ENCODE results near the gene ZNF106.

DNA sequence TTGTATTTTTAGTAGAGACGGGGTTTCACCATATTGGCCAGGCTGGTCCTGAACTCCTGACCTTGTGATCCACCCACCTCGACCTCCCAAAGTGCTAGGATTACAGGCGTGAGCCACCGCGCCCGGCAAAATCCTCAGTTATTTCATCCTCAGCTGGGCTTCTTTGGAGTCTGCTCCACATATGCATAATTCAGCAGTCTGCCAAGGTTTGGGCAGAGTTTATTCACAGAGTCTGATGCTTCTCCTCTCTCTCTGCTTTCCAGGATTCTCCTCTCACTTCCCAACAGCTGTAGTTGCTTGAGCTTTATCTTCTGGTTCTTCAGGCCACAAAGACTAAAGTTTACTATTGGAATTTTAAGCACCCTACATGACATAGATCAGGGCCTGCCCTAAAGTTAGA is 8.2 kb downstream of the ZNF106 start:
- TF ChIP-seq, protein P1, sequence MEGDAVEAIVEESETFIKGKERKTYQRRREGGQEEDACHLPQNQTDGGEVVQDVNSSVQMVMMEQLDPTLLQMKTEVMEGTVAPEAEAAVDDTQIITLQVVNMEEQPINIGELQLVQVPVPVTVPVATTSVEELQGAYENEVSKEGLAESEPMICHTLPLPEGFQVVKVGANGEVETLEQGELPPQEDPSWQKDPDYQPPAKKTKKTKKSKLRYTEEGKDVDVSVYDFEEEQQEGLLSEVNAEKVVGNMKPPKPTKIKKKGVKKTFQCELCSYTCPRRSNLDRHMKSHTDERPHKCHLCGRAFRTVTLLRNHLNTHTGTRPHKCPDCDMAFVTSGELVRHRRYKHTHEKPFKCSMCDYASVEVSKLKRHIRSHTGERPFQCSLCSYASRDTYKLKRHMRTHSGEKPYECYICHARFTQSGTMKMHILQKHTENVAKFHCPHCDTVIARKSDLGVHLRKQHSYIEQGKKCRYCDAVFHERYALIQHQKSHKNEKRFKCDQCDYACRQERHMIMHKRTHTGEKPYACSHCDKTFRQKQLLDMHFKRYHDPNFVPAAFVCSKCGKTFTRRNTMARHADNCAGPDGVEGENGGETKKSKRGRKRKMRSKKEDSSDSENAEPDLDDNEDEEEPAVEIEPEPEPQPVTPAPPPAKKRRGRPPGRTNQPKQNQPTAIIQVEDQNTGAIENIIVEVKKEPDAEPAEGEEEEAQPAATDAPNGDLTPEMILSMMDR (IDR thresholded peaks at IDR 0.05) = no peak
- TF ChIP-seq POLR2AphosphoS5 (IDR thresholded peaks at IDR 0.05; ENCODE audit: insufficient read depth in 1 of 2, low read depth in 1 of 2) (no peak), POLR2A (IDR thresholded peaks at IDR 0.05) (no peak)

Measured in vagina (tissue), 2 donors.